ENCODE measurements around the gene TAC3.

Gene TAC3

GRCh38 chr12:57049890-57050289 is 33.6 kb upstream of the TAC3 start, which contains the start of gene MYO1A:
TSS of gene MYO1A (minus strand) at chr12:57050129. CDS start at chr12:57048323, 1,806 bp downstream.
- no peak for TF ChIP-seq CTCF (IDR thresholded peaks at IDR 0.05; ENCODE audit: low read length, missing control alignments)
- peak; percentile 13 for DNase-seq (ENCODE audit: low read depth)
- no peak within 1 kb of the TSS for H3K4me3 ChIP-seq (replicated peaks; ENCODE audit: low read depth, low read length)

- no peak for TF ChIP-seq CTCF (IDR thresholded peaks at IDR 0.05; ENCODE audit: low read length, missing control alignments)
- no peak overlapping the region for H3K4me3 ChIP-seq (replicated peaks; ENCODE audit: low read depth, low read length)
- no peak for DNase-seq (ENCODE audit: low read depth)
These were observed 32.8 kb upstream of the TAC3 start for GRCh38 chr12:57049119-57049446.

GRCh38 chr12:57048423-57049118 is 32.2 kb upstream of the TAC3 start:
- no peak for DNase-seq (ENCODE audit: low read depth)
- TF ChIP-seq CTCF (IDR thresholded peaks at IDR 0.05; ENCODE audit: low read length, missing control alignments), result no peak
- no peak overlapping the region for H3K4me3 ChIP-seq (replicated peaks; ENCODE audit: low read depth, low read length)

GRCh38 chr12:57047981-57048380 is 31.7 kb upstream of the TAC3 start:
- no peak overlapping the region for H3K4me3 ChIP-seq (replicated peaks; ENCODE audit: low read depth, low read length)
- no peak for DNase-seq (ENCODE audit: low read depth)
- no peak for TF ChIP-seq CTCF (IDR thresholded peaks at IDR 0.05; ENCODE audit: low read length, missing control alignments)

GRCh38 chr12:57046947-57047890 is 30.9 kb upstream of the TAC3 start:
- DNase-seq (ENCODE audit: low read depth), result no peak
- no peak overlapping the region for H3K4me3 ChIP-seq (replicated peaks; ENCODE audit: low read depth, low read length)

DNA sequence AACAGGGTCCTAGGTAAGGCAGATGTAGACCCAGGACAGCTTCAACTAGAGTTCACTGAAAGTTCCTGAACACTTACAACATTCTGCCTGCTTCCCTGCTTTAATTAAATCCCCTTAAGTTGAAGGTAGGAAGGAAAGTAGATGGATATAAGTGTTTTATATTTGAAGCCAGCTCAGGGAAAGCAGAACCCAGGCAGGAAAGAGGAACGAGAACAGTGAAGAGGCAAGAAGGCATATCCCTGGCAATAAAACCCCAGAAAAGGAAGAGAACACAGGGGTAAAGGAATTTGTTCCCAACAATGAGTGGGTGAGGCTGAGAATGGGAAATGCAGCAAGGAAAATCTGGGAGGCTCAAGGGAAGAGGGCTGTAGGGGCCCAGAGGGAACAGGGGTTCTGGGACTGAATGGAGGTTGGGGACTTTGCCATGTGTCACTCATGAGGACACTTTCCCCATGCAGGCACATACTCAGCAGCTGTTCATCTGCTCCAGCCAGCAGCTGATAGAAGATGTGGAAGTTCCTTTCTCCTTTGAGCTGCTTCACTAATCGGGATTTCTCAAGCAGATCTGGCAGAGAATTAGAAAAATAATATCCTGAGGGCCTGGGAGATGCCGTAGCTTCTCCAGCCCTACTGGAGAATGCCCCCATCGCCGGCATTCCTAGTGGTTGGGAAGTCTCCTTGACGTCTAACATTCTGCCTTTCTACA is 29.9 kb upstream of the TAC3 start:
- TF ChIP-seq CTCF (IDR thresholded peaks at IDR 0.05; ENCODE audit: low read length, missing control alignments), result no peak
- no peak overlapping the region for H3K4me3 ChIP-seq (replicated peaks; ENCODE audit: low read depth, low read length)
- DNase-seq (ENCODE audit: low read depth), result no peak

More at GRCh38 chr12:57046947-57047890, 30.9 kb upstream of the TAC3 start:
- no peak for TF ChIP-seq CTCF (IDR thresholded peaks at IDR 0.05; ENCODE audit: low read length, missing control alignments)

Data from fibroblast of pulmonary artery (primary cell).